K562 treated with DMSO at 1 percent for 48 hours (cell line): Measurements from ENCODE around the gene PRRX2. TPM values are rescaled to one million over a fixed set of nuclear protein-coding genes. Genes with fewer than 3 reads are reported as not detected.

ENCODE experiments used
- total RNA-seq: library from RNA; unstranded; fragments of 300-600 nt; gene quantifications from 2 replicates; pipeline ENCODE4 v1.2.3, GENCODE V29; 2022; ENCODE audit warnings: low replicate concordance; ENCODE audit errors: extremely low read depth

Gene PRRX2
- total RNA-seq: not detected in 2 replicates

DNA sequence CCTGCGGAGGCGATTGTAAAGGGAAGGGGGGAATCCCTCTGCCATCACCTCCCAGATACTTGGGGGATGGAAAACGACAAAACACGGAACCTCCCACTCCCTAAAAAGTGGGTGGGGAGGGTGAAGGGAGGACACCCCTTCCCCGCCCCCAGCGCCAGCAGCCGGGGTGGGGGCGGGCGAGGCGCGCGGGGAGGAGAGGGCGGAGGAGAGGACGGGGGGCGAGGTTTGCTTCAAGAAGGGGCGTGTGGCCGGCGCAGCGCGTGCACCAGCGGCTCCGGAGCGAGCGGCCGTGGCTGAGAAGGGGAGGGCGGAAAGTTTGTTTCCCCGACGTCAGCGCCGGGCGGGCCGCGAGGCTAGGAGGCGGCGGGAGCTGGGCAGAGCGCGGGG, at the start of gene PRRX2:
PRRX2 (plus strand) TSS at position 259 of the 387 bp plus-strand sequence. CDS start 221 bp downstream, outside the sequence.

DNA sequence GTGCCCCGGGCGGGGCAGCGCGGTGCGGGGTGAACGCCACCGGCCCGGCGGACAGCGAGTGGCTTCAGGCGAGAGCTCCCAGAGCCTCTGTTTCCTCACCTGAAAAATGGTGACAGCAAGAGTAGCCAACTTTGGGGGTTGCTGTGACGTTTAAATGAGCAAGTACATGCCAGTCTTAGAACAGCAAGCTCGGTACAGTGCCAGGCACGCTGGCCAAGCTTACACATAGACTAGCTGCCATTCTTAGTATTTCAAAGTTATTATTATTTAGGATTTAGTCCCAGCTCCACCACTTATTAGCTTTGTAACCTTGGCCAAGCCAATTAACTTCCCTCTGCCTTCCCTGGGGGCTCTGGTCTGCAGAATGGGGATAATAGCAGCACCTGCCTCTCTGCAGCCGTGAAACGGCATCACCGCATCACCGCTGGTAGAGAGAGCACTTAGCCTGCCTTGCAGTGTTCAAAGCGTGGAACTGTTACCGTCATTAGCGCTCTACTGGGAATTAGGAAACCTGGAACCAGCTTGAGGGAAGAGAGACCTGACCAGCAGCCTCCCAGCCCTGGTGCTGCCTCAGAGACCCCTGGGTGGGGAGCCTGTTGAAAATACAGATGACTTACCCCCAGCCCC, 44.7 kb upstream of the PRRX2 start, which contains the start of gene C9orf50:
C9orf50 (minus strand) TSS at position 433 of the 627 bp plus-strand sequence. CDS start 527 bp downstream, outside the sequence.

DNA sequence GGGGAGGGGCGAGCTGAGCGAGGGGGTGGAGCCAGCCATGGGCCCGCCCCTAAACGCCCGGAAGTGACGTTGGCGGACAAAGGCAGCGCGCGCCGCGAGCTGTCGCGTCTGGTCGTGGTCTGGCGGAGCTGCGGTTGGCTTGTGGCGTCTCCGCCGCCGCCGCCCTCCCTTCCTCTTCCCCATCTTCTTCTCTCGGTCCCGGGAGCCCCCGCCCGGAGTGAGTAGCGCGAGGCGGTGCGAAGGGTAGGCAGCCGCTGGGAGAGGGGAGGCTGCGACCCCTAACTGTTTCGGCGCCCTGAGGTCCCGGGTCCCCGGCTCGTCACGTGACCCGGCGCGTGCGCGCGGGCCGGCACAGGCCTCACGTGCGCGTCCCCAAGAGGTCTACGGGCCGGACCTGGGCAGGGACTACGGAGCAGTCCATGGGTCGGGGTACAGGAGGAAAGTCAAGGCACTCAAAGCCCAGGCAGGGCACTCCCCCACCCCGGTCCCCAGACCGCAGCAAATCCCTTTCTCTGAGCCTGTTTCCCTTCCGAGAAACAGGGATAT, 39.3 kb upstream of the PRRX2 start, which contains the start of gene NTMT1:
NTMT1 (plus strand) TSS at position 85 of the 546 bp plus-strand sequence. CDS start 6,541 bp downstream, outside the sequence.

DNA sequence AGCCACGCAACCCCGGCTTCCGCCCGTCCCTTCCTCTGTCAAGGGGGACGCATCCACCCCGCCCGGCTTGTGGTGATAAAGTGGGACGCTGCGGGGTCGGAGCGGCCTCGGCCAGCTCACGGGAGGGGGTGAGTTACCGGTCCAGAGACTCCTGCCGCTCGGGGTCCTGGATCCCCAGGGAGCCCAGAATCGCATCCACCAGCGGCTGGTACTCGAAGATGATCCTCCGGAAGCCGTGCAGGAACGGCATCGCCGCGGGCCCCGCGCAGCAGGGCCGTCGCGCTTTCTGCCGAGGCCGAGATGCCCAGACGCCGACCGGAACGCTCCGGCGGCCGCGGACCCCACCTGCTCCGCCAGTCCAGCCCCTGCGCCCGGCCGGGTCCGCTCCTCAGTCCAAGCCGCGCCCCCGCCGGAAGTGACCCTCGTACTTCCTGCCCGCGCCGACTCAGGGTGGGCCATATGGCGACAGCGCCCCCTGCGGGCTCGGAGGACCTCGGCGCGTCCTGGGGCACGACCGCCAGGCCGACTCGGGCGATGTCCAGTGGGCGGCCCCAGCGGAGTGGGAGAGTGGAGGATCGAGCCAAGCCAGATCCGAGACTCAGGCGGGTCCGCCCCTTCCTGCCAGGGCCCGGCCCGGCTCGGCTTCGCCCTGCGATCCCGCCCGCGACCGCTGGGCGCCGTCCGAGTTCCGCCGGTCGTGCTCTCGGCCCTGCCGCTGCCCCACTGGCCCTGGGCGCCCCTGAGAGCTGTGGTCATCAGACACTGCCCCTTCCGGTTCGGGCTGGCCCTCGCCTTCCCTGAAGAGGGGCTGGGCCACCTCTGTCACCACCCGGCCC, 23.5 kb upstream of the PRRX2 start, which contains the start of gene ASB6:
ASB6 (minus strand) TSS at position 402 of the 836 bp plus-strand sequence; CDS start at position 250, 152 bp downstream.

DNA sequence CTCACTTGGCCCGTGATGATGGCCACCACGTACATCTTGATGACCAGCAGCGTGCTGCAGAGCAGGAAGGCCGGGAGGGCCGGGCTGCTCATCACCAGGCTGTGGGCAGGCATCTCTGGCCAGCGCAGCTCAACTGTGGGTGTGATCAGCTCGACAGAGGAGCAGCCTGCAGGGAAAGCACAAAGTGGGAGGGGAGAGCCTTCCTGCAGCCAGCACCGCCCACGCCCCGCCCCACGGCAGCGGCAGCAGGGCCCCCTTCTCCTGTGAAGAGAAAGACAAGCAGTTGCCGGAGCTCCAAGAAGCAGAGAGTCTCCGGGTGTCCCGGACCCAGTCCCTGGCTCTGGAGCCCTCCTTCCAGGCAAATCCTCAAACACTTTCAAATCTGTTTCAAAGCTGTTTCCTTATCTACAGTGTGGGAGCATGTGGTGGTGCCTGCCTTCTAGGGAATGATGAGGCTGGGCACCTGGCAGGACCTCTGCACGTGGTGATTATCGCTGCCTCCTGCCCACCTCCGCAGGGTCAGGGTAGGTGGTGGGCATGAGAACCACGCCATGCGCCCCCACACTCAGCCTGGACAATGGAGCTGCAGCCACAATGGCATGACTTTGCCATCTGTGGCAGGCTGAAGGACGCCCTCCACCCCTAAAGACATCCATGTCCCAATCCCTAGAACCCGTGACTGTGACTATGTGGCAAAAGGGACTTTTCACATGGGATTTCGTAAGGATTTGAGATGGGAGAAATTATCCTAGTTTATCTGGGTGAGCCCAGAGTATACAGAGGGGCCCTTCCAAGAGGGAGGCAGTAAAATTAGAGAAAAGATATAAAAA, 87.7 kb downstream of the PRRX2 start, which contains the start of gene PTGES:
PTGES (minus strand) TSS at position 143 of the 830 bp plus-strand sequence; CDS start at position 113, 30 bp downstream.

Other genes with a start within 250 kb of the PRRX2 start
- gene C9orf50, start 44.5 kb upstream of the PRRX2 start, total RNA-seq: not detected in 2 replicates
- not detected in 2 replicates for gene NTMT1, start 39.5 kb upstream of the PRRX2 start, total RNA-seq
- gene ASB6, start 23.5 kb upstream of the PRRX2 start, total RNA-seq: not detected in 2 replicates
- gene PTGES, start 87.4 kb downstream of the PRRX2 start, total RNA-seq: not detected in 2 replicates
- gene TOR1B, start 137.5 kb downstream of the PRRX2 start, total RNA-seq: not detected in 2 replicates
- gene TOR1A, start 158.5 kb downstream of the PRRX2 start, total RNA-seq: not detected in 2 replicates
- gene C9orf78, start 169.6 kb downstream of the PRRX2 start, total RNA-seq: not detected in 2 replicates
- gene USP20, start 169.8 kb downstream of the PRRX2 start, total RNA-seq: 112 TPM in 1 of 2 replicates, not detected in the other